Spleen (tissue), 11 donors: ENCODE measurements around the gene EFCAB9. TPM values are rescaled to one million over a fixed set of nuclear protein-coding genes. Genes with fewer than 3 reads are reported as not detected.

Source experiments
- DNase-seq: peaks from one replicate; pipeline ENCODE4 v3.0.0-alpha.2; 2020
- H3K27ac ChIP-seq, 8 donors: fragments of 200-600 bp; sonication (generic) in 7 of 8; 1 replicate in 4 of 8; 2 replicates in 4 of 8; pipeline versions ENCODE4 v1.5.0 to v1.8.0; 2016 to 2021; ENCODE audit warnings: inconsistent platforms in 4 of 8, mild to moderate bottlenecking in 4 of 8, moderate library complexity in 1 of 8
- H3K27me3 ChIP-seq, 7 donors: fragments of 200-600 bp; sonication (generic) in 6 of 7; replicated peaks in 1 of 7; 1 replicate in 4 of 7; 2 replicates in 3 of 7; pipeline versions ENCODE4 v1.5.0 to v1.8.0; 2016 to 2021; ENCODE audit warnings: inconsistent platforms in 3 of 7, mild to moderate bottlenecking in 1 of 7
- H3K36me3 ChIP-seq, 6 donors: fragments of 200-600 bp; sonication (generic) in 5 of 6; 1 replicate in 4 of 6; 2 replicates in 2 of 6; pipeline versions ENCODE4 v1.5.0 to v1.8.0; 2016 to 2021; ENCODE audit warnings: inconsistent platforms in 2 of 6
- H3K4me1 ChIP-seq, 6 donors: fragments of 200-600 bp; sonication (generic) in 5 of 6; 1 replicate in 3 of 6; 2 replicates in 3 of 6; pipeline versions ENCODE4 v1.5.0 to v1.8.0; 2016 to 2021; ENCODE audit warnings: inconsistent platforms in 3 of 6
- H3K4me3 ChIP-seq, 8 donors: fragments of 200-600 bp; sonication (generic) in 7 of 8; 1 replicate in 4 of 8; 2 replicates in 4 of 8; pipeline versions ENCODE4 v1.5.0 to v1.8.0; 2016 to 2021; ENCODE audit warnings: inconsistent platforms in 4 of 8, mild to moderate bottlenecking in 4 of 8, moderate library complexity in 2 of 8
- H3K9me3 ChIP-seq, 8 donors: fragments of 200-600 bp; sonication (generic) in 7 of 8; 1 replicate in 4 of 8; 2 replicates in 4 of 8; pipeline versions ENCODE4 v1.5.0 to v1.8.0; 2016 to 2021; ENCODE audit warnings: inconsistent platforms in 4 of 8
- CTCF ChIP-seq, 11 experiments: fragments of 200-600 bp in 7 of 11; fragments of 450-650 bp in 4 of 11; sonication (generic) in 4 of 11; IDR thresholded peaks in 8 of 11; conservative IDR thresholded peaks in 3 of 11; 1 replicate in 7 of 11; 2 replicates in 4 of 11; pipeline versions ENCODE4 v1.4.0 to v1.8.0; 2016 to 2021; ENCODE audit warnings: antibody characterized with exemption in 11 of 11, inconsistent platforms in 4 of 11, mild to moderate bottlenecking in 1 of 11
- POLR2A ChIP-seq, 3 donors: fragments of 450-650 bp; IDR thresholded peaks; one replicate each; pipeline ENCODE4 v1.5.1; 2017; ENCODE audit warnings: antibody characterized with exemption in 3 of 3, mild to moderate bottlenecking in 1 of 3
- POLR2AphosphoS5 ChIP-seq, 3 donors: sonication (generic); formaldehyde crosslinking; IDR thresholded peaks; one replicate each; pipeline ENCODE4 v1.5.1; 2017; ENCODE audit warnings: antibody characterized with exemption in 3 of 3
- WGBS, 5 donors: extraction: QIAGEN DNeasy Blood & Tissue Kit in 3 of 5; methylation state at CpG; one replicate each; pipeline versions ENCODE4 v1.1.5 to v1.1.7; 2013 to 2018; 5-methylcytosine and 5-hydroxymethylcytosine counted together
- intact Hi-C: fragments of 100-400 bp; cut with DNase I; formaldehyde crosslinking; loops from one replicate; pipeline ENCODE4 v1.15.0; 2023; ENCODE audit warnings: low total_unique reads
- polyA plus RNA-seq, 3 donors: library from polyadenylated mRNA; stranded (reverse); fragments of 200-250 nt; gene quantifications; one replicate each; pipeline ENCODE4 v1.2.1, GENCODE V29; 2013
- total RNA-seq, 7 donors: library from RNA; depleted of rRNA in 3 of 7; stranded (reverse); fragments of >200 nt in 3 of 7; fragmentation: NEBNext Ultra II Directional in 4 of 7; extraction: Animal tissue kit (Norgen Biotek cat#: 25700) in 4 of 7; gene quantifications; one replicate each; pipeline versions ENCODE4 v1.1.0 to v1.2.1, GENCODE V29; 2016 to 2021
- donor health status: healthy with polysubstance abuse.
- donor health status: DM: no; HTN: no; CAD: no; lungs with moderate emphysema.
- donor health status: DM: no; HTN: no; CAD: no.
- donor health status: Bipolar disorder and iron deficiency.
- donor health status: healthy.
- donor health status: DM: no; HTN: no; CAD: no.
- donor health status: DM: yes; HTN: yes; CAD: no.

EFCAB9 gene
- total and polyA plus RNA-seq, 10 donors = not detected

DNA sequence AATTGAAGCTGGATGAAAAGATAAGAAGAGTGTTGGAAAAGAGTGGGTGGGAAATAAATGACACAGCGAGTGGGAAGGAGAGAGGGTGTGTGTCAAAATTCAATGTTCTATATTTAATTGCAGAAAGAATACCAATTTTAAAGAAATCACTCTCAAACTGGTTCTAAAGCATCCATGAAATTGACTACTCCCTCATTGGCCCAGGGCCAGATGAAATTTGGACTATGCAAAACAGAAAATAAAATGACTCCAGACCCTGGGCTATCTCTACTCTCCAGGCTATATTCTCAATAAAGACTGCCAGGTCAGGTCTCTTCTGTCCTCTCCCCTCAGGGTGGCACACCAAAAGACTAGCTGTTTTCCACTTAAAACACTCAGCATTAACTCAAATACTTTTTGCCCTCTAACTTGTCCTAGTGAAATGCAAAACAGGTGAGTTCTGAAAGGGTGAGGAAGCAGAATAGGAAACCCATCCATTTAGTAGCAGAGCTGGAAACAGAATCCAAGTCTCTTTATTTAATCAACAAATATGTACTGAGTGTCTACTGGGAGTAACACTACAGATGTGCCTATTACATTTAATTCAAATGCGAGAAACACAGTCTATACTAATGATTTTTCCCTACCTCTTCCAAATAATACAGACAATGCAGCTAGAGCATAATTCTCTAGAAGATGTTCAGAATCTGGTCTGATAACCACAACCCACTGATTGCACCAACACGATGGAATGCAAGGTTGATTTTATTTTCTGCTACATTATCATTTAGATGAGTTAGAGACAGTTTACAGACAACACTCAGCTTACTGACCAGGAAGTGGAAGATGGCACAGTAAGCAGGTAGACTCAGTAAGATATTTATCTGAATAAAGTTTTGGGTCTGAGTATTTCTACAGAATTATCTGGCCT is 42.1 kb downstream of the EFCAB9 start:
- Histone ChIP-seq H3K27me3 (no peaks in the 10 kb centered on the region), H3K9me3 (no peaks in the 10 kb centered on the region), H3K36me3 (peaks cover 0 to 31% (median 12%) of the 10 kb centered on the region in 6 donors), H3K4me1 (peaks cover 0 to 39% (median 11%) of the 10 kb centered on the region in 6 donors), H3K27ac (no peak overlapping the region), H3K4me3 (no peak overlapping the region)
- no peak for DNase-seq
- TF ChIP-seq CTCF (IDR thresholded peaks at IDR 0.05 in 8 of 11, conservative IDR thresholded peaks at IDR 0.05 in 3 of 11) (no peak), POLR2A (IDR thresholded peaks at IDR 0.05) (no peak), POLR2AphosphoS5 (IDR thresholded peaks at IDR 0.05) (no peak)
- WGBS, 5 donors = 85 to 90% (median 85%) methylated on average over 3 of the region's 3 CpGs
- intact Hi-C loops = no loop called here

DNA sequence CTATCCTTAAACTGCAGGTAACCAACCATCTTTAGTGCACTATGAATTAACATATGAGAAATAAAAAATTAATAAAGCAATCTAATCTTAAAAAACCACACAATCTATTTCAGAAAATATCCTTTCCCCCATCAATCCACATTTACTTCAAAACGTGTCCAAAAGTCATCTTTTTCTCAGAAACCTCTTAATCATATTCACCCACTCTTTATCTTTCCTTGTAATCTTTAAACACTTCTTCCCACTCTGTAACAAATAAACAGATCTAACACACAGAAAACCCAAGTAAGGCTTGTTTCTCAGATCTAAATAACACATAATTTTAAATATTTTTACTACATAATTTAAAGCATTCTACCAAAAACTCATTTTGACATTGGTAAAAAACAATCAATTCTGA is 44.4 kb downstream of the EFCAB9 start:
- peaks cover 0 to 9% (median under 1%) of the 10 kb centered on the region in 6 donors for H3K36me3 ChIP-seq
- WGBS, 5 donors = 26 to 47% (median 44%) methylated on average over 1 of the region's 1 CpG
- intact Hi-C loops = no loop called here
- H3K9me3 ChIP-seq = no peaks in the 10 kb centered on the region
- peaks cover 0 to 39% (median 11%) of the 10 kb centered on the region in 6 donors for H3K4me1 ChIP-seq
- H3K27ac ChIP-seq = no peak overlapping the region
- no peaks in the 10 kb centered on the region for H3K27me3 ChIP-seq
- no peak overlapping the region for H3K4me3 ChIP-seq
- TF ChIP-seq CTCF (IDR thresholded peaks at IDR 0.05 in 8 of 11, conservative IDR thresholded peaks at IDR 0.05 in 3 of 11) (no peak), POLR2AphosphoS5 (IDR thresholded peaks at IDR 0.05) (no peak), POLR2A (IDR thresholded peaks at IDR 0.05) (no peak)
- no peak for DNase-seq

DNA sequence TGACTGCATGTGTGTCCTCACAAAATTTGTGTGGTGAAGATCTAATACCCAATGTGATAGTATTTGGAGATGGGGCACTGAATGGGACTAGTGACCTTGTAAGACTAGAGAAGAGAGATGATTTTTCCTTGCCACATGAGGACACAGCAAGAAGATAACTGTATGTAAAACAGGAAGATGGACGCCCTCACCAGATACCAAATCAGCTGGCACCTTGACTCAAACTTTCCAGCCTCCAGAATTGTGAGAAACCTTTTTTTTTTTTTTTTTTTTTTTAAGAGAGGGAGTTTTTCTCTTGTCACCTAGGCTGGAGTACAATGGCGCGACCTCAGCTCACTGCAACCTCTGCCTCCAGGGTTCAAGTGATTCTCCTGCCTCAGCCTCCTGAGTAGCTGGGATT is 49.3 kb downstream of the EFCAB9 start:
- Histone ChIP-seq H3K27ac (no peak overlapping the region), H3K36me3 (peaks cover 0 to 2% (median 0%) of the 10 kb centered on the region in 6 donors), H3K4me1 (peaks cover 0 to 7% (median 0%) of the 10 kb centered on the region in 6 donors), H3K9me3 (no peaks in the 10 kb centered on the region), H3K4me3 (no peak overlapping the region), H3K27me3 (no peaks in the 10 kb centered on the region)
- WGBS, 5 donors = 86 to 96% (median 95%) methylated on average over 3 of the region's 3 CpGs
- no peak for DNase-seq
- intact Hi-C loops = no loop called here
- no peak for TF ChIP-seq CTCF (IDR thresholded peaks at IDR 0.05 in 8 of 11, conservative IDR thresholded peaks at IDR 0.05 in 3 of 11)
- no peak for TF ChIP-seq POLR2AphosphoS5 (IDR thresholded peaks at IDR 0.05)
- TF ChIP-seq POLR2A (IDR thresholded peaks at IDR 0.05) = no peak

- Histone ChIP-seq H3K4me1 (no peaks in the 10 kb centered on the region), H3K4me3 (no peak overlapping the region), H3K27me3 (no peaks in the 10 kb centered on the region), H3K27ac (no peak overlapping the region), H3K36me3 (peaks cover 0 to 6% (median 0%) of the 10 kb centered on the region in 6 donors), H3K9me3 (peaks cover 0 to 8% (median 2%) of the 10 kb centered on the region in 8 donors)
- no peak for DNase-seq
- TF ChIP-seq CTCF (IDR thresholded peaks at IDR 0.05 in 8 of 11, conservative IDR thresholded peaks at IDR 0.05 in 3 of 11) (no peak), POLR2A (IDR thresholded peaks at IDR 0.05) (no peak), POLR2AphosphoS5 (IDR thresholded peaks at IDR 0.05) (no peak)
- WGBS, 5 donors = 85 to 95% (median 93%) methylated on average over 2 of the region's 2 CpGs
- intact Hi-C loops = no loop called here
Observed at GRCh38 chr5:172245046-172245445, 51.1 kb downstream of the EFCAB9 start.
